B cell (primary cell): Measurements from ENCODE around the gene TES. TPM values are rescaled to one million over a fixed set of nuclear protein-coding genes. Genes with fewer than 3 reads are reported as not detected.

Experiments used
- ATAC-seq: fragments of 200-7000 bp; cut with Tn5 transposase; one replicate; pipeline ENCODE4 v1.10.0; 2021; ENCODE audit warnings: low read depth, mild to moderate bottlenecking, moderate number of reproducible peaks, moderate library complexity
- CTCF ChIA-PET: fragments of 350-600 bp; sonication (Branson Sonifier 250); formaldehyde crosslinking; loops from one replicate; lab custom pipeline; 2021; ENCODE audit warnings: antibody characterized with exemption, inconsistent platforms; lab: Charles Lee
- POLR2A ChIA-PET: fragments of 350-600 bp; sonication (Branson Sonifier 250); formaldehyde crosslinking; loops from one replicate; lab custom pipeline; 2021; ENCODE audit warnings: antibody characterized with exemption; lab: Charles Lee
- DNase-seq: peaks from one replicate; pipeline ENCODE4 v3.0.0; 2013
- H2AFZ ChIP-seq: 2 replicates; pipeline ENCODE4 v1.6.1; 2012; ENCODE audit warnings: mild to moderate bottlenecking, low read depth, low read length; ENCODE audit not compliant: insufficient read depth, poor library complexity, severe bottlenecking
- H3K27ac ChIP-seq, 2 donors: 1 replicate in 1 of 2; 2 replicates in 1 of 2; pipeline ENCODE4 v1.5.1; 2012 to 2013; ENCODE audit warnings: low read length in 2 of 2, mild to moderate bottlenecking in 2 of 2, moderate library complexity in 1 of 2
- H3K27me3 ChIP-seq, 4 experiments: fragments of 200-600 bp in 1 of 4; sonication (generic) in 1 of 4; replicated peaks in 1 of 4; 1 replicate in 2 of 4; 2 replicates in 2 of 4; pipeline versions ENCODE4 v1.6.1 to v1.7.0; 2013 to 2016; ENCODE audit warnings: low read length in 3 of 4, mild to moderate bottlenecking in 2 of 4, mixed read lengths in 1 of 4, moderate library complexity in 1 of 4; ENCODE audit not compliant: insufficient read depth in 4 of 4, control insufficient read depth in 3 of 4; ENCODE audit errors: control extremely low read depth in 1 of 4
- H3K36me3 ChIP-seq, 2 experiments: replicated peaks in 1 of 2; 1 replicate in 1 of 2; 2 replicates in 1 of 2; pipeline versions ENCODE4 v1.6.1 to v1.7.1; 2013; ENCODE audit warnings: low read length in 1 of 2; ENCODE audit not compliant: insufficient read depth in 2 of 2, control insufficient read depth in 1 of 2; ENCODE audit errors: control extremely low read depth in 1 of 2, extremely low read depth in 1 of 2
- H3K4me1 ChIP-seq, 2 donors: fragments of 200-600 bp in 1 of 2; sonication (generic) in 1 of 2; 1 replicate in 1 of 2; 2 replicates in 1 of 2; pipeline versions ENCODE4 v1.5.1 to v1.6.1; 2013 to 2017; ENCODE audit warnings: low read length in 2 of 2; ENCODE audit not compliant: control insufficient read depth in 2 of 2, insufficient read depth in 2 of 2
- H3K4me2 ChIP-seq: replicated peaks from 2 replicates; pipeline ENCODE3; 2012; ENCODE audit warnings: mild to moderate bottlenecking, low read depth, low read length; ENCODE audit not compliant: poor library complexity, severe bottlenecking
- H3K4me3 ChIP-seq, 5 experiments: fragments of 200-600 bp in 1 of 5; sonication (generic) in 1 of 5; 1 replicate in 3 of 5; 2 replicates in 2 of 5; pipeline versions ENCODE4 v1.5.1 to v1.7.0; 2011 to 2016; ENCODE audit warnings: low read length in 4 of 5, mild to moderate bottlenecking in 4 of 5, low read depth in 2 of 5, control low read depth in 1 of 5, moderate library complexity in 1 of 5; ENCODE audit not compliant: insufficient read depth in 1 of 5; ENCODE audit errors: control extremely low read depth in 1 of 5, extremely low read depth in 1 of 5
- H3K79me2 ChIP-seq: fragments of 200-600 bp; sonication (generic); one replicate; pipeline ENCODE4 v1.6.0; 2016; ENCODE audit warnings: low read length; ENCODE audit not compliant: control insufficient read depth, insufficient read depth
- H3K9ac ChIP-seq: fragments of 200-600 bp; sonication (generic); 2 replicates; pipeline ENCODE4 v1.6.1; 2017; ENCODE audit warnings: mild to moderate bottlenecking, low read length, moderate library complexity
- H3K9me3 ChIP-seq, 3 donors: one replicate each; pipeline versions ENCODE4 v1.6.1 to v1.7.1; 2013; ENCODE audit warnings: low read length in 2 of 3; ENCODE audit not compliant: control insufficient read depth in 2 of 3, insufficient read depth in 1 of 3; ENCODE audit errors: control extremely low read depth in 1 of 3
- H4K20me1 ChIP-seq: 2 replicates; pipeline ENCODE4 v1.6.0; 2012; ENCODE audit warnings: mild to moderate bottlenecking, low read length; ENCODE audit not compliant: insufficient read depth, control insufficient read depth, poor library complexity, severe bottlenecking
- H3K27ac Mint-ChIP-seq: one replicate; pipeline ENCODE4 v1.8.0; 2021; ENCODE audit warnings: mixed read lengths
- H3K27me3 Mint-ChIP-seq: one replicate; pipeline ENCODE4 v1.8.0; 2021; ENCODE audit warnings: mixed read lengths
- H3K4me1 Mint-ChIP-seq: one replicate; pipeline ENCODE4 v1.8.0; 2021; ENCODE audit warnings: mixed read lengths
- H3K4me3 Mint-ChIP-seq: one replicate; pipeline ENCODE4 v1.8.0; 2021; ENCODE audit warnings: mixed read lengths
- H3K9me3 Mint-ChIP-seq: one replicate; pipeline ENCODE4 v1.8.0; 2022; ENCODE audit warnings: mixed read lengths; ENCODE audit not compliant: insufficient read depth
- CTCF ChIP-seq: fragments of 200-600 bp; IDR thresholded peaks from one replicate; pipeline ENCODE4 v1.8.0; 2022; ENCODE audit warnings: antibody characterized with exemption, mild to moderate bottlenecking
- EZH2 ChIP-seq: IDR thresholded peaks from 2 replicates; pipeline ENCODE4 v1.6.1; 2012; ENCODE audit warnings: borderline replicate concordance, low read depth, mild to moderate bottlenecking, moderate library complexity, low read length; ENCODE audit not compliant: insufficient read depth, poor library complexity, severe bottlenecking
- WGBS: methylation state at CpG from one replicate; pipeline ENCODE4 v1.1.5; 2013; ENCODE audit warnings: missing lambda C conversion rate; ENCODE audit not compliant: insufficient coverage; 5-methylcytosine and 5-hydroxymethylcytosine counted together
- intact Hi-C: fragments of 100-400 bp; cut with micrococcal nuclease; formaldehyde crosslinking; loops from one replicate; pipeline ENCODE4 v1.10.0; 2022
- polyA plus RNA-seq: library from polyadenylated mRNA; depleted of rRNA; stranded (reverse); fragments of >200 nt; gene quantifications from 2 replicates; pipeline ENCODE4 v1.2.3, GENCODE V29; 2012
- total RNA-seq, 2 donors: library from RNA; stranded (reverse); fragments of 120-200 nt in 1 of 2; gene quantifications; 1 replicate in 1 of 2; 2 replicates in 1 of 2; pipeline versions ENCODE4 v1.2.3 to v1.2.4, GENCODE V29; 2013 to 2022

TES gene
- total and polyA plus RNA-seq, 2 donors (not counting 1 experiment from before 2014, with no cell fraction given) = 55.3 to 62.5 TPM

- no peak overlapping the region for H3K27ac ChIP-seq
- H3K4me1 Mint-ChIP-seq = no peaks in the 10 kb centered on the region
- no peak for ATAC-seq
- TF ChIP-seq EZH2 = no peak
- no peak for TF ChIP-seq CTCF
- intact Hi-C loops = no loop called here
- H2AFZ ChIP-seq = no peak overlapping the region
- peaks cover 0 to 5% (median 2%) of the 10 kb centered on the region in 4 experiments for H3K27me3 ChIP-seq
- no peak overlapping the region for H3K4me3 ChIP-seq
- ChIA-PET POLR2A (no interaction called here), CTCF (no interaction called here)
- no CpG with 5 or more reads among the region's 4 CpGs for WGBS
- no peak for DNase-seq
- H3K4me2 ChIP-seq = no peak overlapping the region
- no peaks in the 10 kb centered on the region for H3K9me3 Mint-ChIP-seq
- no peaks in the 10 kb centered on the region for H3K9me3 ChIP-seq
- no peaks in the 10 kb centered on the region for H4K20me1 ChIP-seq
- no peaks in the 10 kb centered on the region for H3K36me3 ChIP-seq
- H3K27ac Mint-ChIP-seq = no peak overlapping the region
- H3K27me3 Mint-ChIP-seq = peaks cover 23% of the 10 kb centered on the region
- H3K79me2 ChIP-seq = no peaks in the 10 kb centered on the region
- no peak overlapping the region for H3K9ac ChIP-seq
- H3K4me3 Mint-ChIP-seq = no peak overlapping the region
- H3K4me1 ChIP-seq = no peaks in the 10 kb centered on the region
Observed at GRCh38 chr7:116269466-116269865, 59.1 kb downstream of the TES start.

- peaks cover 13% of the 10 kb centered on the region for H3K27me3 Mint-ChIP-seq
- intact Hi-C loops = no loop called here
Observed at GRCh38 chr7:116271161-116271913, 61.0 kb downstream of the TES start.

More at GRCh38 chr7:116271161-116271913, 61.0 kb downstream of the TES start:
- no peaks in the 10 kb centered on the region for H3K4me1 ChIP-seq
- DNase-seq (no peak), ATAC-seq (no peak)
- TF ChIP-seq EZH2 = no peak
- TF ChIP-seq CTCF = no peak
- H3K27me3 ChIP-seq = peaks cover 0 to 5% (median 2%) of the 10 kb centered on the region in 4 experiments
- no peaks in the 10 kb centered on the region for H3K36me3 ChIP-seq
- CTCF ChIA-PET = interaction anchor here (1.5 kb wide), 1 partner anchor 12 kb away, joined by 8 read pairs; no protein-coding TSS in a partner anchor
- no peaks in the 10 kb centered on the region for H3K79me2 ChIP-seq
- no peak overlapping the region for H3K4me3 ChIP-seq
- no peak overlapping the region for H3K4me2 ChIP-seq
- H2AFZ ChIP-seq = no peak overlapping the region
- no peaks in the 10 kb centered on the region for H3K9me3 Mint-ChIP-seq
- no peak overlapping the region for H3K27ac Mint-ChIP-seq
- H4K20me1 ChIP-seq = no peaks in the 10 kb centered on the region
- POLR2A ChIA-PET = no interaction called here
- H3K9ac ChIP-seq = no peak overlapping the region
- WGBS = 100% methylated on average over 3 of the region's 5 CpGs
- no peak overlapping the region for H3K27ac ChIP-seq
- no peaks in the 10 kb centered on the region for H3K4me1 Mint-ChIP-seq
- H3K9me3 ChIP-seq = no peaks in the 10 kb centered on the region
- H3K4me3 Mint-ChIP-seq = no peak overlapping the region
